Activated naive CD8-positive, alpha-beta T cell treated with anti-CD3 and anti-CD28 coated beads, Interleukin-2, amount 50 U/mL, for 16 hours (primary cell): ENCODE results near the gene CLEC7A.

Experiments
- DNase-seq: peaks from one replicate; pipeline ENCODE4 v3.0.0-alpha.2; 2020; ENCODE audit warnings: low read depth, low spot score

The CLEC7A gene

DNA sequence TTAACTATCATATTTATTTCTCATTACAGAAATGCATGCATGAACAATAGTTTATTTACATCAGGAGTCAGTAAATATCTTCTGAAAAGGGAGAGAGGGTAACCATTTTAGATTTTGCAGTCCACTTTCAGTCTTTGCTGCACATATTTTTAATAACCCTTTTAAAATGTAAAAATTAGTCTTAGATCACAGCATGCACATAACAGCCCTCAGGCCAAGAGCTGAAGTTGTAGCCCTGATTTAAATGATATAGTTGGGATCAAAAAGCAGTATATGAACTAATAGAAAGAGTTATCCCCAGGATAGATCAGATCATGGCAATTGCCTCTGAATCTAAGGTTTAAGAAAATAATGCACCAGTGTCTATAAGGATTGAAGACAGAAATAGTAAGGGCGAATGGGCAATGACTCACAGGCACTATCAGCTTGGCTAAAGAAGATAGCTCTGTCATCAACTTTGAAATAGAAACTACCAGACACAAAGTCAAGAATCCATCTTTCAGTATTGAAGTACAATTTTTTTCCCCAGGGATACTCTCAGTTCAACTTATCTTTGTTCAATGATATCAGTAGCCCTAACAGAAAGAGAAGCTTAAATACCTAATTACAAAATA is 13.1 kb upstream of the CLEC7A start:
- no peak for DNase-seq

DNA sequence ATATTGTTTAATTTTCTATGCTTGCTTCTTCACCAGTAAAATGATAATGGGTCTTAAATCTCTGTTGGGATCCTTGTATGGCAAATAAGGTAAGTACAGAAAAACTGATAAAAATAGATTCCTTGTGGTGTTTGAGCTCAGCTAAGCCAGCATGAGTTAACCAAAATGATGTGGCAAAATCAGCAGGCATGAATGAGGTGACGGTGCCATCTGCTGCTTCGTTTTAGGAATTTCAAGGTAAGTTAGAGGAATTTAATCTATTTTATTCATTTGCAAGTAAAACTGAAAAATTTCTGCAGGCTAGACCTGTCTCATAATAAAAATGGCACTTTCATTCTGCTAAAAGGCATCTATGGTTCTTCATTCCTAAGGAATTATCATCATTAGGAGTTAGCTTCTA is 10.0 kb upstream of the CLEC7A start:
- peak; percentile 18 for DNase-seq

GRCh38 chr12:10136637-10137205 is 6.7 kb upstream of the CLEC7A start:
- no peak for DNase-seq

GRCh38 chr12:10135126-10135525 is 5.1 kb upstream of the CLEC7A start:
- no peak for DNase-seq

- DNase-seq: no peak
These were observed 2.9 kb upstream of the CLEC7A start for GRCh38 chr12:10132850-10133370.

- DNase-seq: no peak
These were observed 1.2 kb upstream of the CLEC7A start for GRCh38 chr12:10131111-10131690.

GRCh38 chr12:10128687-10129086 is 1.3 kb downstream of the CLEC7A start:
- no peak for DNase-seq

- no peak for DNase-seq
These were observed 3.6 kb downstream of the CLEC7A start for GRCh38 chr12:10126413-10126812.

- no peak for DNase-seq
These were observed 7.3 kb downstream of the CLEC7A start for GRCh38 chr12:10122689-10123088.

GRCh38 chr12:10121278-10121677 is 8.7 kb downstream of the CLEC7A start:
- no peak for DNase-seq

GRCh38 chr12:10119066-10119465 is 10.9 kb downstream of the CLEC7A start:
- no peak for DNase-seq

GRCh38 chr12:10115890-10116289 is 14.1 kb downstream of the CLEC7A start:
- DNase-seq: no peak

- no peak for DNase-seq
These were observed 14.7 kb downstream of the CLEC7A start for GRCh38 chr12:10115311-10115710.

DNA sequence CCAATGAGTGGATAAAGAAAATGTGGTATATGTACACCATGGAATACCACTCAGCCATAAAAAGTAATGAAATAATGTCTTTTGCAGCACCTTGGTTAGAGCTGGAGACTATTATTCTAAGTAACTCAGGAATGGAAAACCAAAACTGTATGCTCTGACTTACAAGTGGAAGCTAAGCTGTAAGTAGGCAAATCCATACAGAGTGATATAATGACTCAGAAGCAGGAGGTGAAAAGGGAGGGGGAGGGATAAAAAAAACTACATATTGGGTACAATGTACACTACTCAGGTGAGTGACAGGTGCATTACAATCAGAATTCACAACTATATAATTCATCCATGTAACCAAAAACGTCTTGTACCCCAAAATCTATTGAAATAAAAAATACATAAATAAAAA is 16.1 kb downstream of the CLEC7A start:
- no peak for DNase-seq

DNA sequence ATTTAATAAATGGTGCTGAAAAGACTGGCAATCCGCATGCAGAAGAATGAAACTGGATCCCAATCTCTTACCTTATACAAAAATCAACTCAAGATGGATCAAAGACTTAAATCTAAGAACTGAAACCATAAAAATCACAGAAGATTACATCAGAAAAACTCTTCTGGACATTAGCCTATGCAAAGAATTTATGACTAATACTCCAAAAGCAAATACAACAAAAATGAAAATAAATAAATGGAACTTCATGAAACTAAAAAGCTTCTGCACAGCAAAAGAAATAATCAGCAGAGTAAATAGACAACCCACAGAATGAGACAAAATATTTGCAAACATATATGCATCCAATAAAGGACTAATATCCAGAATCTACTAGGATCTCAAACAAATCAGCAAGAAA is 16.9 kb downstream of the CLEC7A start:
- DNase-seq: no peak

GRCh38 chr12:10111451-10111850 is 18.5 kb downstream of the CLEC7A start:
- no peak for DNase-seq

GRCh38 chr12:10110256-10110844 is 19.6 kb downstream of the CLEC7A start:
- no peak for DNase-seq

GRCh38 chr12:10102322-10102721 is 27.7 kb downstream of the CLEC7A start:
- no peak for DNase-seq

GRCh38 chr12:10101648-10102220 is 28.3 kb downstream of the CLEC7A start:
- no peak for DNase-seq

DNA sequence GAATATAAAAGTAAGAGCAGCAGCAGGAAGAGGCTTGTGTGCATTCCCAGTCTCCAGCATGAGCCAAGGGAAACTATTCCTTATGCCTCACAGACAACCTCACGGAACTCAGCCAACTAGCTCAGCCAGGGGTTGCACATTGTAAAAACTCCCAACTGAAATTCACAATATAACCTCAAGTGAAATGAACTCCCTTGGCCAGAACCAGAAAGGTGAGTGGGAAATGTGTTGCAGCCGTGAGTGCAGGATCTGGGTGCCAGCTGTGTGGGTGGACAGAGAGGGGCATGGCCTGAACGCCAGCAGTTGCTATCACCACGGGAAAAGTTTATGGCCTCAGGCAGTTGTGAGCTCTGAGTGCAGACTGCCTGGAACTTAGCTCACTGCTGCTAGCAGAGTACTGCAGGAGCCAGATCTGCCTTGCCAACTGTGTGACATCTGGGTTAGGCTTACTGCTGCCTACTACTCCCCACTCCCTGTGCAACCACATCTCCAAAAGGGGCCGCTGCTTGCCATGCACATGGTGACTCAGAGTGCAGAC is 28.9 kb downstream of the CLEC7A start:
- no peak for DNase-seq

DNA sequence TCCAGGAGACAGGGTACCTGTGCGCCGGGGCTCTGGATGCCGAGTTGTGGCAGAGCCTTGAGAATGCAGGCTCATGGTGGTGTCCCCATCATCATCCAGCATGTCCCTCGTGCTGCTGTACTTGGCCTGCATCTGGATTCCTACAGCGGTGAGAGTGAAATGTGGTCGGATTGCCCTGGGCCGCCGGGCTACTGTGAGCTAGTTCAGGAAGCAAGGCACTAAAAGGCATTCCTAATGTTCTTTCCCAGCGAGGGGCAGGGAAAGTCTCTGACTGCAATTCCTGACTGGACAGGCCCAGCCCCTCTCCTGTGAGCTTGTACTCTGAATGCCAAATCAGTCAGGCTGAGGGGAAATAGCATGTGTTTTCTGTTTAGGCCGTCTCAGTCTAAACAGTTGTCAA is 31.2 kb downstream of the CLEC7A start, which contains the start of gene CLEC1A:
CLEC1A (minus strand) TSS at position 195 of the 400 bp plus-strand sequence; CDS start at position 132, 63 bp downstream.
- DNase-seq: no peak

- no peak for DNase-seq
These were observed 32.5 kb downstream of the CLEC7A start for GRCh38 chr12:10097521-10097920.
